GM23338 (cell line): ENCODE measurements around the gene SLAMF6. TPM values are rescaled to one million over a fixed set of nuclear protein-coding genes. Genes with fewer than 3 reads are reported as not detected.

ENCODE experiments used
- ATAC-seq: fragments of 200-7000 bp; cut with Tn5 transposase; 3 replicates; pipeline ENCODE4 v1.9.1; 2020
- DNase-seq: peaks from one replicate; pipeline ENCODE4 v3.0.0-alpha.2; 2015; ENCODE audit warnings: low spot score
- H2AFZ ChIP-seq: fragments of 200-600 bp; sonication (generic); 2 replicates; pipeline ENCODE4 v1.8.0; 2016; ENCODE audit warnings: antibody characterized with exemption, mild to moderate bottlenecking, moderate library complexity
- H3F3A ChIP-seq: fragments of 200-600 bp; sonication (generic); replicated peaks from 2 replicates; pipeline ENCODE4 v1.8.0; 2017; ENCODE audit warnings: antibody characterized with exemption, mixed run types, low read depth
- H3K27ac ChIP-seq: fragments of 200-600 bp; sonication (generic); 2 replicates; pipeline ENCODE4 v1.6.1; 2016; ENCODE audit warnings: low read depth
- H3K27me3 ChIP-seq: fragments of 200-600 bp; sonication (generic); 2 replicates; pipeline ENCODE4 v1.8.0; 2016; ENCODE audit warnings: mild to moderate bottlenecking, mixed run types, moderate library complexity; ENCODE audit not compliant: insufficient read depth
- H3K36me3 ChIP-seq: fragments of 200-600 bp; sonication (generic); 2 replicates; pipeline ENCODE4 v1.8.0; 2016; ENCODE audit warnings: mild to moderate bottlenecking; ENCODE audit not compliant: insufficient read depth
- H3K4me1 ChIP-seq: fragments of 200-600 bp; sonication (generic); 2 replicates; pipeline ENCODE4 v1.8.0; 2016; ENCODE audit warnings: mild to moderate bottlenecking, moderate library complexity; ENCODE audit not compliant: insufficient read depth
- H3K4me2 ChIP-seq: fragments of 200-600 bp; sonication (generic); 2 replicates; pipeline ENCODE4 v1.7.1; 2017; ENCODE audit warnings: mixed run types
- H3K4me3 ChIP-seq: fragments of 200-600 bp; sonication (generic); 2 replicates; pipeline ENCODE4 v1.6.1; 2016; ENCODE audit warnings: mixed run types
- H3K79me2 ChIP-seq: fragments of 200-600 bp; sonication (generic); replicated peaks from 2 replicates; pipeline ENCODE4 v1.8.0; 2017; ENCODE audit warnings: mild to moderate bottlenecking; ENCODE audit not compliant: insufficient read depth
- H3K9me2 ChIP-seq: fragments of 200-600 bp; sonication (generic); 2 replicates; pipeline ENCODE4 v1.8.0; 2017; ENCODE audit not compliant: insufficient read depth
- H4K20me1 ChIP-seq: fragments of 200-600 bp; sonication (generic); replicated peaks from 2 replicates; pipeline ENCODE4 v1.8.0; 2017; ENCODE audit warnings: mild to moderate bottlenecking; ENCODE audit not compliant: insufficient read depth
- H3K27ac Mint-ChIP-seq: 2 replicates; pipeline ENCODE4 v1.8.0; 2020; ENCODE audit warnings: inconsistent platforms, mild to moderate bottlenecking, moderate library complexity, mixed read lengths
- H3K27me3 Mint-ChIP-seq: 3 replicates; pipeline ENCODE4 v1.8.0; 2022; ENCODE audit warnings: low read depth, mild to moderate bottlenecking, moderate library complexity, mixed read lengths, inconsistent platforms; ENCODE audit not compliant: insufficient read depth, poor library complexity
- H3K36me3 Mint-ChIP-seq: 3 replicates; pipeline ENCODE4 v1.8.0; 2021; ENCODE audit warnings: low read depth, mild to moderate bottlenecking, inconsistent platforms, moderate library complexity, mixed read lengths
- H3K4me1 Mint-ChIP-seq: 3 replicates; pipeline ENCODE4 v1.8.0; 2020; ENCODE audit warnings: mild to moderate bottlenecking, inconsistent platforms, mixed read lengths
- H3K4me3 Mint-ChIP-seq: 3 replicates; pipeline ENCODE4 v1.8.0; 2021; ENCODE audit warnings: moderate library complexity, mild to moderate bottlenecking, inconsistent platforms, mixed read lengths
- H3K9me3 Mint-ChIP-seq: 3 replicates; pipeline ENCODE4 v1.8.0; 2020; ENCODE audit warnings: moderate library complexity, mild to moderate bottlenecking, inconsistent platforms, mixed read lengths
- CREB1 ChIP-seq: fragments of 250-450 bp; sonication (Bioruptor Pico); IDR thresholded peaks from 2 replicates; pipeline ENCODE4 v1.5.0; 2020; ENCODE audit warnings: low read depth, mild to moderate bottlenecking, moderate library complexity
- EZH2 ChIP-seq: fragments of 200-600 bp; sonication (generic); IDR thresholded peaks from one replicate; pipeline ENCODE4 v1.8.0; 2017; ENCODE audit warnings: antibody characterized with exemption, mild to moderate bottlenecking, low read depth; ENCODE audit not compliant: unreplicated experiment
- EZH2phosphoT487 ChIP-seq: fragments of 200-600 bp; sonication (generic); IDR thresholded peaks from one replicate; pipeline ENCODE4 v1.8.1; 2018; ENCODE audit warnings: antibody characterized with exemption; ENCODE audit not compliant: unreplicated experiment
- JUNB ChIP-seq: IDR thresholded peaks from one replicate; pipeline ENCODE4 v1.6.1; 2016; ENCODE audit warnings: antibody characterized with exemption; ENCODE audit not compliant: unreplicated experiment
- NANOG ChIP-seq: IDR thresholded peaks from 2 replicates; pipeline ENCODE4 v1.6.1; 2016; ENCODE audit warnings: antibody characterized with exemption, borderline replicate concordance
- POLR2AphosphoS5 ChIP-seq: IDR thresholded peaks from 2 replicates; pipeline ENCODE4 v1.6.1; 2016; ENCODE audit warnings: antibody characterized with exemption, low read depth
- REST ChIP-seq: IDR thresholded peaks from one replicate; pipeline ENCODE4 v1.6.1; 2018; ENCODE audit warnings: antibody characterized with exemption; ENCODE audit not compliant: unreplicated experiment
- STAT1 ChIP-seq: IDR thresholded peaks from one replicate; pipeline ENCODE4 v1.6.1; 2016; ENCODE audit warnings: antibody characterized with exemption; ENCODE audit not compliant: unreplicated experiment
- ZNF114 ChIP-seq: fragments of 250-450 bp; sonication (Bioruptor Pico); IDR thresholded peaks from 2 replicates; pipeline ENCODE4 v1.5.0; 2020; ENCODE audit warnings: mild to moderate bottlenecking, moderate library complexity
- ZNF331 ChIP-seq: fragments of 250-450 bp; sonication (Bioruptor Pico); IDR thresholded peaks from 2 replicates; pipeline ENCODE4 v1.5.0; 2020; ENCODE audit warnings: low read depth, mild to moderate bottlenecking, moderate library complexity
- ZNF462 ChIP-seq: fragments of 250-450 bp; sonication (Bioruptor Pico); IDR thresholded peaks from 2 replicates; pipeline ENCODE4 v1.5.0; 2020; ENCODE audit warnings: mild to moderate bottlenecking, moderate library complexity
- polyA plus RNA-seq: library from polyadenylated mRNA; unstranded; fragments of >200 nt; fragmentation: Nextera tagmentation; extraction: Ambion mirVana; gene quantifications from 2 replicates; pipeline ENCODE4 v1.2.1, GENCODE V29; 2016
- total RNA-seq: library from RNA; depleted of rRNA; stranded (reverse); fragments of >200 nt; shearing (Covaris generic); gene quantifications from 2 replicates; pipeline ENCODE4 v1.2.3, GENCODE V29; 2014
- TF ChIP-seq, protein P1 (sequence below), 2 experiments: fragments of 200-600 bp in 1 of 2; sonication (generic) in 1 of 2; conservative IDR thresholded peaks; 2 replicates each; pipeline versions ENCODE4 v1.5.1 to v1.6.1; 2016 to 2017; ENCODE audit warnings: antibody characterized with exemption in 2 of 2, low read depth in 2 of 2, mild to moderate bottlenecking in 2 of 2, moderate library complexity in 1 of 2
- TF ChIP-seq, protein P2 (sequence below): IDR thresholded peaks from 2 replicates; pipeline ENCODE4 v1.6.1; 2016; ENCODE audit warnings: antibody characterized with exemption

The SLAMF6 gene
- total and polyA plus RNA-seq, 2 experiments from 2014 or later: not detected

- Mint-ChIP-seq H3K9me3 (no peaks in the 10 kb centered on the region), H3K4me3 (no peak overlapping the region), H3K27ac (no peak overlapping the region), H3K4me1 (no peaks in the 10 kb centered on the region), H3K27me3 (no peaks in the 10 kb centered on the region), H3K36me3 (no peaks in the 10 kb centered on the region)
- Histone ChIP-seq H3K4me3 (no peak overlapping the region), H2AFZ (no peak overlapping the region), H3K79me2 (no peaks in the 10 kb centered on the region), H3K27me3 (no peaks in the 10 kb centered on the region), H3K36me3 (no peaks in the 10 kb centered on the region), H3K9me2 (peaks cover 22% of the 10 kb centered on the region), H3K4me1 (no peaks in the 10 kb centered on the region), H3K27ac (no peak overlapping the region), H3K4me2 (no peak overlapping the region), H3F3A (no peaks in the 10 kb centered on the region), H4K20me1 (no peaks in the 10 kb centered on the region)
- no peak for DNase-seq
- ATAC-seq: no peak
- TF ChIP-seq JUNB: no peak
- TF ChIP-seq ZNF331 (CRISPR knock-in tag): no peak
- no peak for TF ChIP-seq ZNF462
- no peak for TF ChIP-seq ZNF114
- TF ChIP-seq EZH2: no peak
- no peak for TF ChIP-seq REST
- TF ChIP-seq CREB1 (CRISPR knock-in tag): no peak
- TF ChIP-seq STAT1: no peak
- TF ChIP-seq, protein P1, sequence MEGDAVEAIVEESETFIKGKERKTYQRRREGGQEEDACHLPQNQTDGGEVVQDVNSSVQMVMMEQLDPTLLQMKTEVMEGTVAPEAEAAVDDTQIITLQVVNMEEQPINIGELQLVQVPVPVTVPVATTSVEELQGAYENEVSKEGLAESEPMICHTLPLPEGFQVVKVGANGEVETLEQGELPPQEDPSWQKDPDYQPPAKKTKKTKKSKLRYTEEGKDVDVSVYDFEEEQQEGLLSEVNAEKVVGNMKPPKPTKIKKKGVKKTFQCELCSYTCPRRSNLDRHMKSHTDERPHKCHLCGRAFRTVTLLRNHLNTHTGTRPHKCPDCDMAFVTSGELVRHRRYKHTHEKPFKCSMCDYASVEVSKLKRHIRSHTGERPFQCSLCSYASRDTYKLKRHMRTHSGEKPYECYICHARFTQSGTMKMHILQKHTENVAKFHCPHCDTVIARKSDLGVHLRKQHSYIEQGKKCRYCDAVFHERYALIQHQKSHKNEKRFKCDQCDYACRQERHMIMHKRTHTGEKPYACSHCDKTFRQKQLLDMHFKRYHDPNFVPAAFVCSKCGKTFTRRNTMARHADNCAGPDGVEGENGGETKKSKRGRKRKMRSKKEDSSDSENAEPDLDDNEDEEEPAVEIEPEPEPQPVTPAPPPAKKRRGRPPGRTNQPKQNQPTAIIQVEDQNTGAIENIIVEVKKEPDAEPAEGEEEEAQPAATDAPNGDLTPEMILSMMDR (conservative IDR thresholded peaks at IDR 0.05; ENCODE audit: low read depth in 2 of 2): no peak
- TF ChIP-seq, protein P2, sequence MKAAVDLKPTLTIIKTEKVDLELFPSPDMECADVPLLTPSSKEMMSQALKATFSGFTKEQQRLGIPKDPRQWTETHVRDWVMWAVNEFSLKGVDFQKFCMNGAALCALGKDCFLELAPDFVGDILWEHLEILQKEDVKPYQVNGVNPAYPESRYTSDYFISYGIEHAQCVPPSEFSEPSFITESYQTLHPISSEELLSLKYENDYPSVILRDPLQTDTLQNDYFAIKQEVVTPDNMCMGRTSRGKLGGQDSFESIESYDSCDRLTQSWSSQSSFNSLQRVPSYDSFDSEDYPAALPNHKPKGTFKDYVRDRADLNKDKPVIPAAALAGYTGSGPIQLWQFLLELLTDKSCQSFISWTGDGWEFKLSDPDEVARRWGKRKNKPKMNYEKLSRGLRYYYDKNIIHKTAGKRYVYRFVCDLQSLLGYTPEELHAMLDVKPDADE: no peak
- TF ChIP-seq POLR2AphosphoS5: no peak
- no peak for TF ChIP-seq NANOG
- no peak for TF ChIP-seq EZH2phosphoT487
These were observed 50.9 kb downstream of the SLAMF6 start for GRCh38 chr1:160472112-160472511.
